HG03378 (cell line): Measurements from ENCODE around the gene DNAJC4.

Source experiments
- ATAC-seq: cut with Tn5 transposase; IDR thresholded peaks from one replicate; pipeline ENCODE4 v1.9.1; 2021; ENCODE audit warnings: mild to moderate bottlenecking, moderate library complexity; ENCODE audit not compliant: unreplicated experiment

DNAJC4 gene

DNA sequence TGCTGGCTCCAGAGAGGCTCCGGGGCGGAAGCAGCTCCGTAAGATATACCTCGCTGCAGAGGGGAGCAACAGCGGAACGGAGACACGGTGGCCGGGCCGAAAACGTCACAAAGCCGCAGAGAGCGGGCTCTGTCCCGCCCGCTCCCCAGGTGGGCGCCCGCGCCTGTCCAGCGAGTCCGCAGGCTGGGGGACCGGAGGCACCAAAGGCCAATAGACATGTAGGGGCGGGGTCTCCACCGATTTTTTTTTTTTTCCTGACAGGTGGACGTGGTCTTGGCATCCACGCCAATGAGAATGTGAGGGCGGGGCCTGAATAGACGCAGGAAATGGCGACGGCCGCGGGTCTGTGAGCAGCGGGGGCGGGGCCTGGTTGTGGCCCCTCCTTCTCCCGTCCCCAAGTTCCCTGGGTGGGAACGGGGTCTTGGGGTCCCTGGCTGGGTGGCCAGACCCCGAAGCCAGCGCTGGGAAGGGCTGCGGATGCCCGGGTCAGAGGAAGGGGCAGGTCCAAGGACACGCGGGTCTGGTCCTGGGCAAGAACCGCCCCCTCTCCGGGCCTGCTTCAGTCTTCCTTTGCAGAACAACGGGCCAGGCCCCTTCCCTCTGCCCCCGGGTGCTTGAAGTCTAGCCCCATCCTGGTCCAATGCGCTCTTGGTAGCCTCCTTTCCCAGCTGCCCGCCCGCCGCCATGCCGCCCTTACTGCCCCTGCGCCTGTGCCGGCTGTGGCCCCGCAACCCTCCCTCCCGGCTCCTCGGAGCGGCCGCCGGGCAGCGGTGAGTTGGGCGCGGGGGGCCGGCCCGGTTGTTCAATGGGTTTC lies at the start of gene DNAJC4:
Gene DNAJC4 (plus strand): TSS at position 378 of the 814 bp plus-strand sequence. CDS start 307 bp downstream, at position 685.
- ATAC-seq = no peak

- no peak for ATAC-seq
Observed at GRCh38 chr11:64180891-64181290, 49.5 kb upstream of the DNAJC4 start.

- no peak for ATAC-seq
Observed at GRCh38 chr11:64181506-64182411, 48.6 kb upstream of the DNAJC4 start.

DNA sequence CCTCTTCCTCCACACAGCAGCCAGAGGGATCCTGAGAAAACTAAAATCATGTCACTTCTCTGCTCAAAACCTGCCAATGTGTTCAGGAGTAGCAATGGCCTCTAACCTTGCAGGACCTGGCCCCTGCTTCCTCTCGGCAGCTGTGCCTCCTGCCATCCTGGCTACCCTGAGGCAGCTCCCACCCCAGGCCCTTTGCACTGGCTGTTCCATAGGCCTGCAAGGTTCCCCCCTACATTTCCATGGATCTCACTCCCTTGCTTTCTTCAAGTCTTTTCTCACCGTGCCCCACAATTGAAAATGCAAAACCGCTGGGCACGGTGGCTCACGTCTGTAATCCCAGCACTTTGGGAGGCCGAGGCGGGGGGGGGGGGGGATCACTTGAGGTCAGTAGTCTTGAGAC lies 46.5 kb upstream of the DNAJC4 start:
- no peak for ATAC-seq

- ATAC-seq = peak; percentile 19
Observed at GRCh38 chr11:64185175-64185692, 45.1 kb upstream of the DNAJC4 start.

GRCh38 chr11:64185693-64186491 lies 44.5 kb upstream of the DNAJC4 start, which contains the start of gene STIP1:
TSS of gene STIP1 (plus strand) at chr11:64186171. CDS start at chr11:64186262, 91 bp downstream.
- peak; percentile 89 for ATAC-seq

- ATAC-seq = no peak
Observed at GRCh38 chr11:64186492-64187165, 43.7 kb upstream of the DNAJC4 start.

DNA sequence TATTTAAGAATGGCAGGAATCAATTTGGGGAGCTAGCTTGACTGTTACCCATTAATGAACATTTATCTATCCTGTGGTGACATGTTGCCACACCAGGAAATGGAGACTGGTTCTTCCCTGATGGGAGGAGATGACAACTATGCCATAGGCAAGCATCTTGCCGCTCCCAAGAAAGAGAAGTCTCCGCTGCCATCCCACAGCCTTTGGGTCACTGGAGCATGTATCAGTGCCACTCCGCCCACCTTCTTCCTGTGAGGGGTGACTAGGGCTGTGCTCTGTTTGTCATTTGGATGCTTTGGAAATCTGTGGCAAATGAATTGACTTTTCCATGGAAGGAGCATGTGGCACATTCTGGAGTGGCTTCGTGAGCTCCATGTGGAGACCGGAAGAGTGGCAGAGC lies 37.9 kb upstream of the DNAJC4 start:
- ATAC-seq = no peak

GRCh38 chr11:64196626-64197025 lies 33.7 kb upstream of the DNAJC4 start:
- ATAC-seq = no peak

DNA sequence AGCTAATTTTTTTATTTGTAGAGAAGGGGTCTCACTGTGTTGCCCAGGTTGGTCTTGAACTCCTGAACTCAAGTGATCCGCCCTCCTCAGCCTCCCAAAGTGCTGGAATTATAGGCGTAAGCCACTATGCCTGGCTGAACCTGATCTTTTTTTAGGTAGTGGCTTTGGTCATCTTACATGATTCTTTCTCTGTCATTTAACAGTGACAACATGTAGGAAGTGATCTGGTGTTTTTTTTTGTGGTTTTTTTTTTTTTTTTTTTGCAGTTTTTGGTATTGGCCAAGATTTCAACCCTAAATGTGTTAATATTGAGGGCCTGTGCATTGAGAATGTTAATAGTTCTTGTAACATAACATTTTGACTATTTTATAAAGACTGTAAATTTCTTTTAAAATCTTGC lies 31.8 kb upstream of the DNAJC4 start:
- ATAC-seq = no peak

DNA sequence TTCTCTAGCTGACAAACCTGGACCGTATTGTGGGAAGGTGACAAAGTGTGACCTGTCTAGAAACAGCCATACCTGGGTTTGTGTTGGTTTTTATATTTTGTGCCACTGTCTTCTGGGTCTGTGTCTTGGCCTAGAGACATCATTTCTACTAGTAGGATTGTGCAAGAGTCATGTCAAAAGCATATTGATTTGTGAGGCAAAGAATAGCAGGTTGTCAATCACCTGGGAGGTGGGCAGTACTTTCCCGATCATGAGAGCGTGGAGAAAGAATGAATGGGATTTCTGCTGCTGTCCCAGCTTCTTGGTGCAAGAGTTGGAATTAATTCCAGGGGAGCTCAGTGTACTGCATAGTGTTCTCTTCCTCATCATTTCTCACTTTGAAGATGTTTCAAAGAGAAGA lies 28.8 kb upstream of the DNAJC4 start:
- no peak for ATAC-seq

- ATAC-seq = no peak
Observed at GRCh38 chr11:64202992-64203391, 27.4 kb upstream of the DNAJC4 start.

- ATAC-seq = no peak
Observed at GRCh38 chr11:64203421-64204079, 26.8 kb upstream of the DNAJC4 start.

GRCh38 chr11:64204080-64204440 lies 26.3 kb upstream of the DNAJC4 start:
- no peak for ATAC-seq

GRCh38 chr11:64204464-64204989 lies 25.8 kb upstream of the DNAJC4 start:
- ATAC-seq = no peak

DNA sequence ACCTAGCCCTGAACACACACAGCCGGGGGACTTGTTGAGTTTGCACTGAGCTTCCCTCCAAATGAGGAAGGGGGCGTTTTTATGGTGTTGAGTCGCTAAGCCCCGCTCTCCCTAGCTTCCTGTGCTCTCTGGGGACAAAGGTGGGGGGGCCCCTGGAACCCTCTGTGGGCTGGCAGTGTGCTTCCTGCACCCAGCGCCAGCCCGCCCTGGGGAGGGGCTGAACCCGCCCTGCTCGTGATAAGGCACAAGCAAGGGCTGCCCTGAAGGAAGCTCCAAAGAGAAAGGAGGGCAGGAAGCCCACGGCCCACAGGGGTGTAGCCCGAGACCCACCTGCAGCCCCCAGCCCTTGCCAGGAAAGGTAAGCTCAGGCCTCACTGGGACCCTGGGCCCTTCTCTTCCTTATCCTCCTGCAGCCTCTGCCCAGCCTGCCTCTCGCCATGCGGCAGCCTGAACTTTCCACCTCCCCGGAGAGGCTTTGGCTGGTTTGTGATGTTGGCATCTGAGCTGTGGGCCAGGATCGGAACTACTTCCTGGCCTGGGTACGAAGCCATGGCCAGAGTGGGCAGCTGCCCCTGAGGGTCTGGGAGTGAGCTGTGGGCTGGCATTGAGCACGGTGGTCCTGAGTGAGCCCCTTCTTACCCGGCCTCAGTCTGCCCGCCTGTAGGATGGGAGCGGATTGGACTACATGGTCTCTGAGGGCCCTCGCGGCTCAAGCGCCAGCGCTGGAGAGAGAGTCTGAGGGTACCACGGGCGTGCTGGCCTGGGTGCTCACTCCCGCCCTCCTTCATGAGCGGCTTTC lies 23.7 kb upstream of the DNAJC4 start, which contains the start of gene FERMT3:
Gene FERMT3 (plus strand): TSS at position 265 of the 799 bp plus-strand sequence. CDS start 644 bp downstream, outside the sequence.
- no peak for ATAC-seq

GRCh38 chr11:64207256-64208085 lies 22.9 kb upstream of the DNAJC4 start:
- ATAC-seq = peak; percentile 35
